Measurements from ENCODE around the gene SRSF8. TPM values are rescaled to one million over a fixed set of nuclear protein-coding genes. Genes with fewer than 3 reads are reported as not detected.
"Not testable (repeated sequence)": the region's sequence is repeated elsewhere in the genome, so short reads cannot be mapped to it uniquely, and the experiment has no call there.

SRSF8 gene, protein sequence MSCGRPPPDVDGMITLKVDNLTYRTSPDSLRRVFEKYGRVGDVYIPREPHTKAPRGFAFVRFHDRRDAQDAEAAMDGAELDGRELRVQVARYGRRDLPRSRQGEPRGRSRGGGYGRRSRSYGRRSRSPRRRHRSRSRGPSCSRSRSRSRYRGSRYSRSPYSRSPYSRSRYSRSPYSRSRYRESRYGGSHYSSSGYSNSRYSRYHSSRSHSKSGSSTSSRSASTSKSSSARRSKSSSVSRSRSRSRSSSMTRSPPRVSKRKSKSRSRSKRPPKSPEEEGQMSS
- total RNA-seq: 10 to 100 TPM; 59.1 to 76.5 TPM
- 70.3 to 104 reads per million in 2 donors for total RNA-seq

DNA sequence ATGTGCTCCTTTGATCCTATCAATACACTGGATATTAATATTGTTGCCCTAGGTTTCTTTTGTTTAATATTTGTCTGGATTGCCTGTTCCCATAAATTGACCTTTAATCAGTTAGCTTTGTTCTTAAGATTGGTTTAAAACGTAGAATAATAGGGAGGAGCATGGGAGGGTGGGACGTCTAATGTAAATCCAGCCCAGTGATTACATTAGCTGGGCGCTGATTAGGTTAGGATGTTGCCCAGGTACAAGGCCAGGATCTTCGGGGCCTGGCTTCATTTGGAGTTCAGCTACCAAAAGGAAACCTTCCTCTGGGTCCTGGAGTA lies at the start of gene SRSF8:
Gene SRSF8, plus strand, starts transcription at position 204 of the 323 bp plus-strand sequence. CDS start 308 bp downstream, outside the sequence.
- Mint-ChIP-seq H3K36me3 (ENCODE audit: low read depth) (peaks cover 5% of the 10 kb centered on the region), H3K27me3 (peaks cover 8% of the 10 kb centered on the region), H3K4me1 (peaks cover 21% of the 10 kb centered on the region), H3K27ac (peak within 1 kb of the TSS; percentile 98), H3K4me3 (peak within 1 kb of the TSS; percentile 99)
- ATAC-seq (peak; percentile 22), DNase-seq (no peak)
- H3K9me3 ChIP-seq (ENCODE audit: control insufficient read depth, low read length, poor library complexity, severe bottlenecking): no peaks in the 10 kb centered on the region

DNA sequence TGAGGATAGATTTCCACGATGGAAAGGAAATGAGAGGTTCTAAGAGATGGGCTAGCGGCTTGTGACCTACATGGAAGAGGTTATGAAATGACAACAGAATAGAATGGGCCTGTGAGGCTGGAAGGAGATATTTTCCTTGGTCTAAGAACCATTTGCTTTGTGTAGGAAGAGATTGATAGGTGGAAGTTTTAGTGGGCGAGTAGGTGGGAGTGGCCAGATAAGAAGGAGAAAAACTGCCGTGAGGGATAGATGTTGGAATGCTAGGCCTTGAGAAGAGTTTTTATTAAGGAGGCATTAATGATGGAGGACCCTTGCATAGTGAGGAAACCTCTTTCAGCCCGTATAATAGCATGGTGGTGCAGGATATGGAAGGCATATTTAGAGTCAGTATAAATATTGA lies 45.3 kb upstream of the SRSF8 start:
- DNase-seq; H3K4me3 Mint-ChIP-seq; H3K4me1 Mint-ChIP-seq; H3K27me3 Mint-ChIP-seq; H3K36me3 Mint-ChIP-seq (ENCODE audit: low read depth); H3K9me3 ChIP-seq (ENCODE audit: control insufficient read depth, low read length, poor library complexity, severe bottlenecking); ATAC-seq; H3K27ac Mint-ChIP-seq: not testable (repeated sequence)

DNA sequence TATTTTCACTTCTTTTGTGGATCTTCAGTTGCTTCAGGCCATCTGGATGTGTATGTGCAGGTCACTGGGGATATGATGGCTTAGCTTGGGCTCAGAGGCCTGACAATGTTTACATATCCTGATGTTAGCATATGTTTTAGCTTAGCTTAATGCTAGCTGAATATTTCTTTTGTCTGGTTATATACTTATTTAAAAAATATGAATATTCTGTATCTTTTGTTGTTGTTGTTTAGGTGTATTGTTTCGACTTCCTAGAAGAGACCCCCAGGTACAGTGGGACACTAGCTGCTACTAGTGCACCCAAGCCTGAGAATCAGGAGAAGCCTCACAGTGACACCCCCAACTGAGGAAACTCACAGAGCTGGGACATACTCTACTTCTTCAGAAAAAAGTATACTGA lies 41.8 kb upstream of the SRSF8 start, which contains the start of gene KDM4E:
Gene KDM4E, plus strand, starts transcription at position 301 of the 400 bp plus-strand sequence. CDS start 300 bp downstream, outside the sequence.
- Mint-ChIP-seq H3K4me3 (no peak within 1 kb of the TSS), H3K27ac (no peak within 1 kb of the TSS), H3K36me3 (ENCODE audit: low read depth) (no peaks in the 10 kb centered on the region), H3K4me1 (no peaks in the 10 kb centered on the region), H3K27me3 (no peaks in the 10 kb centered on the region)
- DNase-seq: no peak
- no peaks in the 10 kb centered on the region for H3K9me3 ChIP-seq (ENCODE audit: control insufficient read depth, low read length, poor library complexity, severe bottlenecking)
- no peak for ATAC-seq

DNA sequence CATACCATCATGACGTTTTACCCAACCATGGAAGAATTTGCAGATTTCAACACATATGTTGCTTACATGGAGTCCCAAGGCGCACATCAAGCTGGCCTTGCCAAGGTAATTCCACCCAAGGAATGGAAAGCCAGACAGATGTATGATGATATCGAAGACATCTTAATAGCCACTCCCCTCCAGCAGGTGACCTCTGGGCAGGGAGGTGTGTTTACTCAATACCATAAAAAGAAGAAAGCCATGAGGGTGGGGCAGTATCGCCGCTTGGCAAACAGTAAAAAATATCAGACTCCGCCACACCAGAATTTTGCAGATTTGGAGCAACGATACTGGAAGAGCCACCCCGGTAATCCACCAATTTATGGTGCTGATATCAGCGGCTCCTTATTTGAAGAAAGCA lies 41.1 kb upstream of the SRSF8 start:
- not testable (repeated sequence) for H3K9me3 ChIP-seq (ENCODE audit: control insufficient read depth, low read length, poor library complexity, severe bottlenecking); H3K4me3 Mint-ChIP-seq; H3K4me1 Mint-ChIP-seq; H3K36me3 Mint-ChIP-seq (ENCODE audit: low read depth); ATAC-seq; H3K27me3 Mint-ChIP-seq; DNase-seq; H3K27ac Mint-ChIP-seq

DNA sequence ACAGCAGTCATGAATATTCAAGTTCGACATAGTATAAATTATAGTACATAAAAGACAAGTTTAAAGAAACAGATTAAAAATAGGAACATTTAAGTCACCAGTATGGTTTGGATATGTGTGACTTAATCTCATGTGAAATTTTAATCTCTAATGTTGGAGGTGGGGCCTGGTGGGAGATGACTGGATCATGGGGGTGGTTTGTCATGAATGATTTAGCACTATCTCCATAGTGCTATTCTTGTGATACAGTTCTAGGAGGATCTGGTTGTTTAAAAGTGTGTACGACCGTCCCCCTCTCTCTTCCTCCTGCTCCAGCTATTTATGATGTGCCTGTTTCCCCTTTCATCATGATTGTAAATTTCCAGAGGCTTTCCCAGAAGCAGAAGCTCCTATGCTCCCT lies 38.4 kb upstream of the SRSF8 start:
- Mint-ChIP-seq H3K36me3 (ENCODE audit: low read depth) (no peaks in the 10 kb centered on the region), H3K27ac (no peak overlapping the region)

DNA sequence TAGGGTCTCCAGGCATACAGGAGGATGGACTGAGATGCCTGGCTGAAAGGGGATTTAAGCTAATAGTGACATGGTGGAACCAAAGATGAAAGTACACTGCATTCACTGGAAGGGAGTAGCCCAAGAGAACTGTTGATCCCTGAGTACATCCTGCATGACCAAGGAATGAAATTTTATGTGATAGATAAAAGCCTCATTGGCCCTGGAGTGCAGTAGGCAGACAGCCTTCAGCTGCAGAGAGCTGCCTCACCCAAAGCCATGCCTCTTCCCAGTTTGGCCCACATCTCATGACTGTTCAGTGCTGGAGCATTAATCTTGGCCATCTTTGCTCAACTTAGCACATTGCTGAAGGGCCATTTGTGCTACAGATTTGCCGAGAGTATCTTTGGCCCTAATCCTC lies 33.7 kb upstream of the SRSF8 start:
- H3K27me3 Mint-ChIP-seq: peaks cover 25% of the 10 kb centered on the region
- ATAC-seq: no peak
- no peak overlapping the region for H3K27ac Mint-ChIP-seq
- no peak overlapping the region for H3K4me3 Mint-ChIP-seq
- DNase-seq: no peak
- H3K4me1 Mint-ChIP-seq: no peaks in the 10 kb centered on the region
- no peaks in the 10 kb centered on the region for H3K36me3 Mint-ChIP-seq (ENCODE audit: low read depth)
- no peaks in the 10 kb centered on the region for H3K9me3 ChIP-seq (ENCODE audit: control insufficient read depth, low read length, poor library complexity, severe bottlenecking)

More for the DNA sequence above, 38.4 kb upstream of the SRSF8 start:
- DNase-seq (no peak), ATAC-seq (no peak)
- Mint-ChIP-seq H3K27me3 (peaks cover 9% of the 10 kb centered on the region), H3K4me1 (no peaks in the 10 kb centered on the region), H3K4me3 (no peak overlapping the region)
- no peaks in the 10 kb centered on the region for H3K9me3 ChIP-seq (ENCODE audit: control insufficient read depth, low read length, poor library complexity, severe bottlenecking)

DNA sequence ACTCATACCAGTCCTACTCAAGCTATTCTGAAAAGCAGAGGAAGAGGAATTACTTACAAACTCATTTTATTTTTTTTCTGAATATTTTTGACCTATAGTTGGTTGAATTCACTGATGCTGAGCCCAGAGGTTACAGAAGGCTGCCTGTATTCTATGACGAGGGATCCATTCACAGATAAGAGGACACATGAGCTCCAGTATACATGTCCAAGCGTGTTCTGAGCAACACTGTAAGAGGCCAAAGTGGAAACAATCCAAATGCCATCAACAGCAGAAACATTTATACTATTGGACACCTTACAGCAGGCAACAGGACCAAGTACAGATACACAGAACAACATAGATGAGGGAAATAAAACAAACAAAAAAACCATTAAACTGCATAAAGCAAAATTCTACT lies 31.4 kb upstream of the SRSF8 start:
- no peaks in the 10 kb centered on the region for H3K9me3 ChIP-seq (ENCODE audit: control insufficient read depth, low read length, poor library complexity, severe bottlenecking)
- no peak overlapping the region for H3K4me3 Mint-ChIP-seq
- H3K27ac Mint-ChIP-seq: no peak overlapping the region
- H3K27me3 Mint-ChIP-seq: peaks cover 42% of the 10 kb centered on the region
- peaks cover 2% of the 10 kb centered on the region for H3K36me3 Mint-ChIP-seq (ENCODE audit: low read depth)
- DNase-seq: no peak
- ATAC-seq: no peak
- no peaks in the 10 kb centered on the region for H3K4me1 Mint-ChIP-seq

DNA sequence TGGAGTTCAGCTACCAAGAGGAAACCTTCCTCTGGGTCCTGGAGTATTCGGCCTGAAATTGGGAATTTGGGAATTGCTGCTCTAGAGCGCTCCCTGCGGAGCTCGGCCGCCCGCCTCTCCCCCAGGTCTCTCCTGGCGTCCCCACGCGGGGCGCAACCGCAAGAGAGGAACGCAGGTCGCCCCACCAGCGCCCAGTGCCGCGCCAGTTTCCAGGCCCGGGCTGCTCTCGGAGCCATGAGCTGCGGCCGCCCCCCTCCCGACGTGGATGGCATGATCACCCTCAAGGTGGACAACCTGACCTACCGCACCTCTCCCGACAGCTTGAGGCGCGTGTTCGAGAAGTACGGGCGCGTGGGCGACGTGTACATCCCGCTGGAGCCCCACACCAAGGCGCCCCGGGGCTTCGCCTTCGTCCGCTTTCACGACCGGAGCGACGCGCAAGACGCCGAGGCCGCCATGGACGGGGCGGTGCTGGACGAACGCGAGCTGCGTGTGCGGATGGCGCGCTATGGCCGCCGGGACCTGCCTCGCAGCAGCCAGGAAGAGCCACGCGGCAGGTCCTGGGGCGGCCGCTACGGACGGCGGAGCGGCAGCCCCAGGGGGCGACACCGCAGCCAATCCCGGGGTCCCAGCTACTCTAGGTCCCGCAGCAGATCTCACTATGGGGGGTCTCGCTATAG lies 29.2 kb upstream of the SRSF8 start:
- Mint-ChIP-seq H3K27me3 (peaks cover 54% of the 10 kb centered on the region), H3K4me3 (peak overlapping the region; percentile 7)
- not testable (repeated sequence) for H3K27ac Mint-ChIP-seq; DNase-seq; H3K9me3 ChIP-seq (ENCODE audit: control insufficient read depth, low read length, poor library complexity, severe bottlenecking); H3K36me3 Mint-ChIP-seq (ENCODE audit: low read depth); H3K4me1 Mint-ChIP-seq
- peak; percentile 50 for ATAC-seq

DNA sequence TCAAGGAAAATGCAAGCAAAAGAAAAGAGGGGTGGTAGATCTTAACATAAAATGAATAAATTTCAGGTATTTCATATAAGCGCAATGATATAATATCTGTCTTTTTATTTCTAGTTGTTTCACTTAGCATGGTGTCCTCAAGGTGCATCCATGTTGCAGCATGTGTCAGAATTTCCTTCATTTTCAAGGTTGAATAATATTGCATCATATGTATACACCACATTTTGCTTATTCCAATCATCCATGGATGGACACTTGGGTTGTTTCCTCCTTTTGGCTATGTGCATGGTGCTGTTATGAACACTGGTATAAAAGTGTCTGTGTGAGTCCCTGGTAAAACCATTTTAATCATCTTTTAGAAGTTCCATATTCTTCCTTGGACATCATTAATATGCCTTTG lies 24.5 kb upstream of the SRSF8 start:
- Mint-ChIP-seq H3K27me3 (peaks cover 77% of the 10 kb centered on the region), H3K36me3 (ENCODE audit: low read depth) (peaks cover 4% of the 10 kb centered on the region), H3K4me3 (no peak overlapping the region), H3K27ac (no peak overlapping the region), H3K4me1 (peaks cover 6% of the 10 kb centered on the region)
- H3K9me3 ChIP-seq (ENCODE audit: control insufficient read depth, low read length, poor library complexity, severe bottlenecking): no peaks in the 10 kb centered on the region
- DNase-seq (no peak), ATAC-seq (no peak)

DNA sequence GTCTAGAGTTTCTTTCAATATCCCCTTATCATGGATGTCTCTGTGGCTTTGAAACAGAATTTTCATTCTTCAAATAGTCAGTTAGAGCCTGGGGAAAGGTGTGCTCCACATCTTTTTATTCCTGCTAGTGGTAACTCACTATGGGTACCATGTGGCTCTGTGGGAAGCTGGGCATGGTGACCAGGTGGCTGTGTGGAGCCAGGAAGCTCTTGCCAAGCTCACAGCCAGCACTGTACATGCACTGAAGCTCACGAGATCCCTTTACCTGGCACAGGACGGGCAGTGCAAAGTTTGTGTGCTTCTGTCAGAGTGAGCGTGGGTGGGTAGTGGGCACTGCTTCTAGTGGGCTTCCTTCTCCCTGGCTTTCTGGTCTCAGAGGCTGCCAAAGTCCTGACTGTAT lies 23.8 kb upstream of the SRSF8 start:
- H3K27ac Mint-ChIP-seq: no peak overlapping the region
- H3K36me3 Mint-ChIP-seq (ENCODE audit: low read depth): peaks cover 4% of the 10 kb centered on the region
- ATAC-seq (no peak), DNase-seq (no peak)
- no peak overlapping the region for H3K4me3 Mint-ChIP-seq
- H3K27me3 Mint-ChIP-seq: peaks cover 77% of the 10 kb centered on the region
- no peaks in the 10 kb centered on the region for H3K9me3 ChIP-seq (ENCODE audit: control insufficient read depth, low read length, poor library complexity, severe bottlenecking)
- peaks cover 6% of the 10 kb centered on the region for H3K4me1 Mint-ChIP-seq

DNA sequence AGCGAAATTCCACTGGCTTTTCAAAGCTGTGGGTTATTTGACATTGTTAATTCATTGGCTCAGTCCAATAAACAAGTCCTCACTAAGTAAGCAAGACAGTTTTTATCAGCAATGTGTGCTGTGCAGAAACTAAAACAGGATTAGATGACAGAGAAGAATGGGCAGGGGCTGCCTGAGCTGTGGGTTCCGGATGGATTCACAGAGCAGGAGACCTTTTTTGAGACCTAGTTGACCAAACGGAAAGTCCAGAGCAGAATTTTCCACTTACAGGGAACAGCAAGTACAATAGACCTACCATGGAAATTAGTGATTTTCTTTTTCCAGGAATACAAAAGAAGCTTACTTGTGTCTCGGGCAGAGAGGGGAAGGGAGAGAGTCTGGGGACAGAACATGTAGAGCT lies 22.7 kb upstream of the SRSF8 start:
- no peaks in the 10 kb centered on the region for H3K9me3 ChIP-seq (ENCODE audit: control insufficient read depth, low read length, poor library complexity, severe bottlenecking)
- Mint-ChIP-seq H3K27ac (no peak overlapping the region), H3K4me3 (no peak overlapping the region), H3K36me3 (ENCODE audit: low read depth) (peaks cover 2% of the 10 kb centered on the region), H3K4me1 (peaks cover 6% of the 10 kb centered on the region), H3K27me3 (peaks cover 77% of the 10 kb centered on the region)
- ATAC-seq: no peak
- no peak for DNase-seq

DNA sequence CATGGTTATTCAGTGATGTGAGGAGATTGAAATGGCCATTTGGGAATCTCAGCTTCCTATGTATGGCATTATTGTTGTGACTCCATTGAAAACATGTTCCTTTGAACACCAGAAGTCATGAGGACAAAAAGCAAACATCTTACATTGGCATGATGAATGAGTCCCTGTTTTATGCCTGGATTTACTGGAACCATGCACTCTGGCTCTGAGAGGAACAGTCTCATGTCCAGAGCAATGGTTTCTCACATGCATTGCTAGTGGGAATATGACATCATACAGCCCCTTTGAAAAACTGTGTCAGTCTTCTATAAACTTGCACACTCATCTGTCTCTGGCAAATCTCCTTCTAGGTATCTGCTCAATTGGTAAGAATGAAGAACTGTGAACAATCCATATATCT lies 20.9 kb upstream of the SRSF8 start:
- Mint-ChIP-seq H3K4me3 (no peak overlapping the region), H3K36me3 (ENCODE audit: low read depth) (peaks cover 2% of the 10 kb centered on the region), H3K4me1 (peaks cover 6% of the 10 kb centered on the region), H3K27ac (no peak overlapping the region), H3K27me3 (peaks cover 76% of the 10 kb centered on the region)
- no peak for ATAC-seq
- no peaks in the 10 kb centered on the region for H3K9me3 ChIP-seq (ENCODE audit: control insufficient read depth, low read length, poor library complexity, severe bottlenecking)
- no peak for DNase-seq

DNA sequence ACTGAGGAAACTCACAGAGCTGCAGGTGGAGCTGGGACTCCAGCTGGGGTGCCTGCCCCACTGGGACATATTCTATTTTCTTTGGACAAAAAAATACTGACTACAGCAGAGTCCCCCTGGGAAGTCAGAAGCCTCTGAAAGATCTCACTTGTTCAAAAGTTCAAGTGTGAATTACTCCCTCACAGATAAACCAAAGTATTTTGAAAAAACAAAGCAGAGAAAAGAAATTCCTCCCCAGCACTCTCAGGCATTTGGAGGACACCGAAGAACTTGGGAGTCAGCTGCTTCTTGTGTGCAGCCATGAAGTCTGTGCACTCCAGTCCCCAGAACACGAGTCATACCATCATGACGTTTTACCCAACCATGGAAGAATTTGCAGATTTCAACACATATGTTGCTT lies 17.6 kb upstream of the SRSF8 start, which contains the start of gene KDM4F:
Gene KDM4F, plus strand, starts transcription at position 301 of the 400 bp plus-strand sequence.
- not testable (repeated sequence) for H3K36me3 Mint-ChIP-seq (ENCODE audit: low read depth); DNase-seq; H3K4me3 Mint-ChIP-seq; H3K27ac Mint-ChIP-seq; H3K4me1 Mint-ChIP-seq; ATAC-seq; H3K9me3 ChIP-seq (ENCODE audit: control insufficient read depth, low read length, poor library complexity, severe bottlenecking)
- H3K27me3 Mint-ChIP-seq: peaks cover 72% of the 10 kb centered on the region

All from T-helper 17 cell (primary cell).